IMR-90 (cell line): ENCODE measurements around the gene GPER1. TPM values are rescaled to one million over a fixed set of nuclear protein-coding genes. Genes with fewer than 3 reads are reported as not detected.

Experiments
- ATAC-seq: fragments of 200-7000 bp; cut with Tn5 transposase; 2 replicates; pipeline ENCODE4 v1.9.1; 2020; ENCODE audit warnings: low read depth, mild to moderate bottlenecking, moderate library complexity
- BruUV-seq: library from RNA; stranded (reverse); fragments of 400-500 nt; replicated peaks from 2 replicates; lab custom pipeline; 2021; lab: Mats Ljungman, UMichigan
- CTCF ChIA-PET: fragments of 300-600 bp; formaldehyde crosslinking; extraction: SDS; loops from one replicate; lab custom pipeline; 2021; ENCODE audit warnings: antibody characterized with exemption; lab: Yijun Ruan, JAX
- POLR2A ChIA-PET: fragments of 300-600 bp; sonication (Branson Sonifier 250); formaldehyde crosslinking; loops from one replicate; lab custom pipeline; 2022; ENCODE audit warnings: antibody characterized with exemption; ENCODE audit not compliant: unreplicated experiment; lab: Charles Lee
- DNase-seq: peaks from one replicate; pipeline ENCODE4 v3.0.0; 2013
- H2AFZ ChIP-seq: replicated peaks from 2 replicates; pipeline ENCODE3; 2013; ENCODE audit warnings: low read length, mild to moderate bottlenecking; ENCODE audit not compliant: poor library complexity
- H2AK5ac ChIP-seq: 2 replicates; pipeline ENCODE4 v1.6.1; 2013; ENCODE audit warnings: low read depth, low read length, inconsistent platforms
- H2AK9ac ChIP-seq: replicated peaks from 2 replicates; pipeline ENCODE3; 2013; ENCODE audit warnings: mild to moderate bottlenecking, low read depth, low read length, moderate library complexity; ENCODE audit not compliant: poor library complexity
- H2BK120ac ChIP-seq: 2 replicates; pipeline ENCODE4 v1.6.1; 2013; ENCODE audit warnings: low read depth, low read length, inconsistent platforms
- H2BK15ac ChIP-seq: 3 replicates; pipeline ENCODE4 v1.6.1; 2013; ENCODE audit warnings: low read depth, low read length, inconsistent platforms
- H2BK20ac ChIP-seq: 2 replicates; pipeline ENCODE4 v1.6.1; 2013; ENCODE audit warnings: low read depth, mild to moderate bottlenecking, inconsistent platforms, low read length, moderate library complexity
- H2BK5ac ChIP-seq: 2 replicates; pipeline ENCODE4 v1.6.1; 2013; ENCODE audit warnings: mild to moderate bottlenecking, low read depth, low read length, inconsistent platforms; ENCODE audit not compliant: poor library complexity, severe bottlenecking
- H3K14ac ChIP-seq: replicated peaks from 2 replicates; pipeline ENCODE4 v1.6.1; 2013; ENCODE audit warnings: low read depth, low read length, inconsistent platforms
- H3K18ac ChIP-seq: 2 replicates; pipeline ENCODE4 v1.6.1; 2013; ENCODE audit warnings: low read depth, low read length, control low read depth
- H3K23ac ChIP-seq: 2 replicates; pipeline ENCODE4 v1.6.1; 2013; ENCODE audit warnings: low read depth, low read length, inconsistent platforms
- H3K27ac ChIP-seq: 2 replicates; pipeline ENCODE4 v1.5.1; 2013; ENCODE audit warnings: mild to moderate bottlenecking, control low read depth, low read length; ENCODE audit not compliant: insufficient read depth
- H3K27me3 ChIP-seq: 2 replicates; pipeline ENCODE4 v1.6.1; 2013; ENCODE audit warnings: low read length; ENCODE audit not compliant: control insufficient read depth, insufficient read depth
- H3K36me3 ChIP-seq: 2 replicates; pipeline ENCODE4 v1.6.1; 2013; ENCODE audit warnings: low read length, mixed read lengths; ENCODE audit not compliant: control insufficient read depth, insufficient read depth
- H3K4ac ChIP-seq: 2 replicates; pipeline ENCODE4 v1.6.1; 2013; ENCODE audit warnings: low read depth, low read length, inconsistent platforms
- H3K4me1 ChIP-seq: 2 replicates; pipeline ENCODE4 v1.6.1; 2013; ENCODE audit warnings: low read length, mixed read lengths; ENCODE audit not compliant: control insufficient read depth, insufficient read depth
- H3K4me2 ChIP-seq: 2 replicates; pipeline ENCODE4 v1.6.1; 2013; ENCODE audit warnings: low read depth, mild to moderate bottlenecking, control low read depth, low read length, moderate library complexity
- H3K4me3 ChIP-seq: 2 replicates; pipeline ENCODE4 v1.5.1; 2013; ENCODE audit warnings: low read depth, mild to moderate bottlenecking, control low read depth, low read length, moderate library complexity; ENCODE audit not compliant: insufficient read depth
- H3K56ac ChIP-seq: 2 replicates; pipeline ENCODE4 v1.6.1; 2013; ENCODE audit warnings: low read length, inconsistent platforms; ENCODE audit not compliant: insufficient read depth; ENCODE audit errors: extremely low read depth
- H3K79me1 ChIP-seq, 2 experiments: 2 replicates each; pipeline ENCODE4 v1.6.1; 2013; ENCODE audit warnings: low read length in 2 of 2, inconsistent platforms in 1 of 2, low read depth in 1 of 2
- H3K9ac ChIP-seq: 2 replicates; pipeline ENCODE4 v1.6.1; 2013; ENCODE audit warnings: low read depth, low read length, control low read depth
- H3K9me1 ChIP-seq: 2 replicates; pipeline ENCODE4 v1.6.1; 2013; ENCODE audit warnings: low read length, inconsistent platforms; ENCODE audit not compliant: insufficient read depth
- H3K9me3 ChIP-seq: 2 replicates; pipeline ENCODE4 v1.6.1; 2013; ENCODE audit warnings: low read length; ENCODE audit not compliant: control insufficient read depth, insufficient read depth
- H4K20me1 ChIP-seq: 2 replicates; pipeline ENCODE4 v1.6.1; 2013; ENCODE audit warnings: low read length, inconsistent platforms; ENCODE audit not compliant: insufficient read depth
- H4K5ac ChIP-seq: 2 replicates; pipeline ENCODE4 v1.6.1; 2013; ENCODE audit warnings: mild to moderate bottlenecking, low read depth, low read length, control low read depth
- H4K8ac ChIP-seq, 2 experiments: 2 replicates each; pipeline ENCODE4 v1.6.1; 2013; ENCODE audit warnings: low read depth in 2 of 2, low read length in 2 of 2, control low read depth in 1 of 2, inconsistent platforms in 1 of 2
- H4K91ac ChIP-seq: 2 replicates; pipeline ENCODE4 v1.6.1; 2013; ENCODE audit warnings: low read depth, low read length, inconsistent platforms; ENCODE audit not compliant: insufficient read depth
- CEBPB ChIP-seq: IDR thresholded peaks from 2 replicates; pipeline ENCODE4 v1.6.1; 2012; ENCODE audit warnings: low read depth, low read length, improper control_type of control experiment
- MAFK ChIP-seq: IDR thresholded peaks from 2 replicates; pipeline ENCODE4 v1.6.1; 2012; ENCODE audit warnings: low read depth, low read length, improper control_type of control experiment
- MAZ ChIP-seq: IDR thresholded peaks from 2 replicates; pipeline ENCODE4 v1.6.1; 2012; ENCODE audit warnings: low read depth, mild to moderate bottlenecking, low read length, improper control_type of control experiment, moderate library complexity, borderline replicate concordance
- MXI1 ChIP-seq: IDR thresholded peaks from 2 replicates; pipeline ENCODE4 v1.6.1; 2012; ENCODE audit warnings: low read depth, mild to moderate bottlenecking, low read length, moderate library complexity, borderline replicate concordance
- NFE2L2 ChIP-seq: fragments of 150-350 bp; IDR thresholded peaks from 2 replicates; pipeline ENCODE4 v1.6.1; 2016; ENCODE audit warnings: low read depth, mild to moderate bottlenecking, low read length
- POLR2A ChIP-seq: IDR thresholded peaks from 2 replicates; pipeline ENCODE4 v1.6.1; 2012; ENCODE audit warnings: mild to moderate bottlenecking, low read depth, low read length
- RAD21 ChIP-seq: IDR thresholded peaks from 2 replicates; pipeline ENCODE4 v1.6.1; 2012; ENCODE audit warnings: low read length, improper control_type of control experiment
- RCOR1 ChIP-seq: IDR thresholded peaks from 2 replicates; pipeline ENCODE4 v1.6.1; 2012; ENCODE audit warnings: mild to moderate bottlenecking, low read length, improper control_type of control experiment; ENCODE audit not compliant: insufficient replicate concordance
- SMC3 ChIP-seq: fragments of 150-350 bp; IDR thresholded peaks from 2 replicates; pipeline ENCODE4 v1.6.1; 2016; ENCODE audit warnings: low read depth, mild to moderate bottlenecking, antibody characterized with exemption, low read length, moderate library complexity
- WGBS, 2 experiments: methylation state at CpG; one replicate each; pipeline versions ENCODE4 v1.1.5 to v1.1.7; 2013; ENCODE audit warnings: missing lambda C conversion rate in 2 of 2; ENCODE audit not compliant: insufficient read length in 1 of 2; ENCODE audit errors: extremely low coverage in 2 of 2; 5-methylcytosine and 5-hydroxymethylcytosine counted together
- dilution Hi-C: fragments of 300-500 bp; cut with HindIII; formaldehyde crosslinking; loops from one replicate; pipeline ENCODE4 v1.14.3; 2018; ENCODE audit warnings: low sequenced_read_pairs; ENCODE audit not compliant: unreplicated experiment
- in situ Hi-C: fragments of 300-500 bp; cut with MboI; formaldehyde crosslinking; loops from 3 replicates; pipeline ENCODE4 v1.14.3; 2019; ENCODE audit warnings: low sequenced_read_pairs, inconsistent platforms, mixed read lengths
- intact Hi-C: fragments of 100-400 bp; cut with micrococcal nuclease; formaldehyde crosslinking; loops from 2 replicates; pipeline ENCODE4 v1.10.0; 2022
- polyA plus RNA-seq, 3 experiments: library from polyadenylated mRNA; depleted of rRNA; stranded (reverse); fragments of >200 nt; gene quantifications; 2 replicates each; pipeline ENCODE4 v1.2.3, GENCODE V29; 2012; ENCODE audit warnings: low replicate concordance in 1 of 3
- total RNA-seq: library from RNA; depleted of rRNA; stranded (reverse); fragments of >200 nt; gene quantifications from 2 replicates; pipeline ENCODE4 v1.2.3, GENCODE V29; 2012
- TF ChIP-seq, protein P1 (sequence below): fragments of 150-350 bp; IDR thresholded peaks from 2 replicates; pipeline ENCODE4 v1.6.1; 2016; ENCODE audit warnings: low read depth, mild to moderate bottlenecking, low read length, moderate library complexity, borderline replicate concordance
- TF ChIP-seq, protein P2 (sequence below): conservative IDR thresholded peaks from 2 replicates; pipeline ENCODE4 v1.5.1; 2012; ENCODE audit warnings: mild to moderate bottlenecking, low read depth, low read length, improper control_type of control experiment
- TF ChIP-seq, protein P3 (sequence below): fragments of 150-350 bp; IDR thresholded peaks from 2 replicates; pipeline ENCODE4 v1.6.1; 2017; ENCODE audit warnings: mild to moderate bottlenecking, antibody characterized with exemption, low read length, low read depth

Gene GPER1
- total and polyA plus RNA-seq, 2 of the 4 experiments (the other 2 are of a cell fraction) = 2.0 to 5.8 TPM

DNA sequence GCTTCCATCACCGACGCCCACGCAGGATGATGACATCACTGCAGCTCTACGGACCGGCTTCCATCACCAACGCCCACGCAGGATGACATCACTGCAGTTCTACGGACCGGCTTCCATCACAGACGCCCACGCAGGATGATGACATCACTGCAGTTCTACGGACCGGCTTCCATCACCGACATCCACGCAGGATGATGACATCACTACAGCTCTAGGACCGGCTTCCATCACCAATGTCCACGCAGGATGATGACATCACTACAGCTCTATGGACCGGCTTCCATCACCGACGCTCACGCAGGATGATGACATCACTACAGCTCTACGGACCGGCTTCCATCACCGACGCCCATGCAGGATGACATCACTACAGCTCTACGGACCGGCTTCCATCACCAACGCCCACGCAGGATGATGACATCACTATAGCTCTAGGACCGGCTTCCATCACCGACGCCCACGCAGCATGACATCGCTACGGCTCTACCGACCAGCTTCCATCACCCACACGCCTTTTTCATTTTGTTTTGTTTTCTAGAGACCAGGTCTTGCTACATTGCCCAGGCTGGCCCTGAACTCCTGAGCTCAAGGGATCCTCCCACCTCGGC is 29.5 kb downstream of the GPER1 start:
- intact Hi-C loops = no loop called here
- no peak overlapping the region for H4K8ac ChIP-seq
- no peak overlapping the region for H3K4me3 ChIP-seq
- no peak overlapping the region for H2BK120ac ChIP-seq
- DNase-seq = no peak
- no peaks in the 10 kb centered on the region for H3K9me1 ChIP-seq
- no peak overlapping the region for H2BK20ac ChIP-seq
- no peak overlapping the region for H3K18ac ChIP-seq
- no peaks in the 10 kb centered on the region for H3K9me3 ChIP-seq
- 88% methylated on average over 25 of the region's 38 CpGs; no CpG with 5 or more reads in 1 of the 2 experiments for WGBS, 2 experiments
- peaks cover 0 to 27% of the 10 kb centered on the region in 2 experiments; a peak in 3 of 4 replicates for H3K79me1 ChIP-seq
- no peak overlapping the region for H2AK9ac ChIP-seq
- TF ChIP-seq SMC3 (no peak), POLR2A (no peak), RCOR1 (no peak), MAZ (no peak), MAFK (no peak), NFE2L2 (no peak), CEBPB (no peak), MXI1 (no peak), RAD21 (no peak)
- TF ChIP-seq, protein P1, sequence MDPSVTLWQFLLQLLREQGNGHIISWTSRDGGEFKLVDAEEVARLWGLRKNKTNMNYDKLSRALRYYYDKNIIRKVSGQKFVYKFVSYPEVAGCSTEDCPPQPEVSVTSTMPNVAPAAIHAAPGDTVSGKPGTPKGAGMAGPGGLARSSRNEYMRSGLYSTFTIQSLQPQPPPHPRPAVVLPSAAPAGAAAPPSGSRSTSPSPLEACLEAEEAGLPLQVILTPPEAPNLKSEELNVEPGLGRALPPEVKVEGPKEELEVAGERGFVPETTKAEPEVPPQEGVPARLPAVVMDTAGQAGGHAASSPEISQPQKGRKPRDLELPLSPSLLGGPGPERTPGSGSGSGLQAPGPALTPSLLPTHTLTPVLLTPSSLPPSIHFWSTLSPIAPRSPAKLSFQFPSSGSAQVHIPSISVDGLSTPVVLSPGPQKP = no peak
- TF ChIP-seq, protein P2, sequence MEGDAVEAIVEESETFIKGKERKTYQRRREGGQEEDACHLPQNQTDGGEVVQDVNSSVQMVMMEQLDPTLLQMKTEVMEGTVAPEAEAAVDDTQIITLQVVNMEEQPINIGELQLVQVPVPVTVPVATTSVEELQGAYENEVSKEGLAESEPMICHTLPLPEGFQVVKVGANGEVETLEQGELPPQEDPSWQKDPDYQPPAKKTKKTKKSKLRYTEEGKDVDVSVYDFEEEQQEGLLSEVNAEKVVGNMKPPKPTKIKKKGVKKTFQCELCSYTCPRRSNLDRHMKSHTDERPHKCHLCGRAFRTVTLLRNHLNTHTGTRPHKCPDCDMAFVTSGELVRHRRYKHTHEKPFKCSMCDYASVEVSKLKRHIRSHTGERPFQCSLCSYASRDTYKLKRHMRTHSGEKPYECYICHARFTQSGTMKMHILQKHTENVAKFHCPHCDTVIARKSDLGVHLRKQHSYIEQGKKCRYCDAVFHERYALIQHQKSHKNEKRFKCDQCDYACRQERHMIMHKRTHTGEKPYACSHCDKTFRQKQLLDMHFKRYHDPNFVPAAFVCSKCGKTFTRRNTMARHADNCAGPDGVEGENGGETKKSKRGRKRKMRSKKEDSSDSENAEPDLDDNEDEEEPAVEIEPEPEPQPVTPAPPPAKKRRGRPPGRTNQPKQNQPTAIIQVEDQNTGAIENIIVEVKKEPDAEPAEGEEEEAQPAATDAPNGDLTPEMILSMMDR = no peak
- TF ChIP-seq, protein P3, sequence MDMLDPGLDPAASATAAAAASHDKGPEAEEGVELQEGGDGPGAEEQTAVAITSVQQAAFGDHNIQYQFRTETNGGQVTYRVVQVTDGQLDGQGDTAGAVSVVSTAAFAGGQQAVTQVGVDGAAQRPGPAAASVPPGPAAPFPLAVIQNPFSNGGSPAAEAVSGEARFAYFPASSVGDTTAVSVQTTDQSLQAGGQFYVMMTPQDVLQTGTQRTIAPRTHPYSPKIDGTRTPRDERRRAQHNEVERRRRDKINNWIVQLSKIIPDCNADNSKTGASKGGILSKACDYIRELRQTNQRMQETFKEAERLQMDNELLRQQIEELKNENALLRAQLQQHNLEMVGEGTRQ = no peak
- dilution Hi-C loops = no loop called here
- H4K5ac ChIP-seq = no peak overlapping the region
- no peak overlapping the region for H2AK5ac ChIP-seq
- H3K27me3 ChIP-seq = no peaks in the 10 kb centered on the region
- no peak overlapping the region for H3K56ac ChIP-seq
- no peak overlapping the region for H3K4me2 ChIP-seq
- in situ Hi-C loops = no loop called here
- H3K9ac ChIP-seq = no peak overlapping the region
- no peaks in the 10 kb centered on the region for H4K20me1 ChIP-seq
- POLR2A ChIA-PET = no interaction called here
- H3K4ac ChIP-seq = no peak overlapping the region
- H3K23ac ChIP-seq = no peak overlapping the region
- ATAC-seq = no peak
- H3K27ac ChIP-seq = no peak overlapping the region
- no peak overlapping the region for H4K91ac ChIP-seq
- CTCF ChIA-PET = no interaction called here
- H2AFZ ChIP-seq = no peak overlapping the region
- no peak overlapping the region for H3K14ac ChIP-seq
- no peaks in the 10 kb centered on the region for H3K36me3 ChIP-seq
- H3K4me1 ChIP-seq = no peaks in the 10 kb centered on the region
- H2BK15ac ChIP-seq = no peak overlapping the region
- H2BK5ac ChIP-seq = no peak overlapping the region
- BruUV-seq = no TSS peak
